Lung (tissue), 12 donors: ENCODE measurements around the gene TMEM151B. TPM values are rescaled to one million over a fixed set of nuclear protein-coding genes. Genes with fewer than 3 reads are reported as not detected.
"Not testable (repeated sequence)": the region's sequence is repeated elsewhere in the genome, so short reads cannot be mapped to it uniquely, and the experiment has no call there.

ENCODE experiments used
- ATAC-seq: fragments of 200-7000 bp; cut with Tn5 transposase; one replicate; pipeline ENCODE4 v1.9.1; 2020; ENCODE audit warnings: moderate number of reproducible peaks; ENCODE audit not compliant: insufficient read depth, low FRiP score
- DNase-seq, 3 donors: peaks; one replicate each; pipeline ENCODE4 v3.0.0-alpha.2; 2013 to 2017
- H3K27ac ChIP-seq, 2 donors: one replicate each; pipeline ENCODE4 v1.5.1; 2013; ENCODE audit warnings: mild to moderate bottlenecking in 2 of 2, moderate library complexity in 2 of 2, control low read depth in 1 of 2, inconsistent platforms in 1 of 2, low read depth in 1 of 2, low read length in 1 of 2
- H3K27me3 ChIP-seq, 3 donors: one replicate each; pipeline ENCODE4 v1.5.1; 2013; ENCODE audit warnings: low read length in 2 of 3; ENCODE audit not compliant: control insufficient read depth in 3 of 3, insufficient read depth in 3 of 3
- H3K36me3 ChIP-seq, 4 donors: one replicate each; pipeline ENCODE4 v1.5.1; 2013; ENCODE audit warnings: low read length in 4 of 4, mild to moderate bottlenecking in 1 of 4, moderate library complexity in 1 of 4; ENCODE audit not compliant: control insufficient read depth in 4 of 4, insufficient read depth in 4 of 4
- H3K4me1 ChIP-seq, 5 donors: one replicate each; pipeline ENCODE4 v1.5.1; 2013; ENCODE audit warnings: low read length in 5 of 5, mild to moderate bottlenecking in 2 of 5, moderate library complexity in 1 of 5; ENCODE audit not compliant: control insufficient read depth in 5 of 5, insufficient read depth in 5 of 5
- H3K4me3 ChIP-seq: one replicate; pipeline ENCODE4 v1.5.1; 2013; ENCODE audit warnings: mild to moderate bottlenecking, control low read depth, moderate library complexity
- H3K9ac ChIP-seq, 2 donors: one replicate each; pipeline ENCODE4 v1.5.1; 2013; ENCODE audit warnings: low read length in 2 of 2, control low read depth in 1 of 2; ENCODE audit not compliant: insufficient read depth in 1 of 2
- H3K9me3 ChIP-seq, 4 donors: one replicate each; pipeline ENCODE4 v1.5.1; 2013; ENCODE audit warnings: low read length in 3 of 4, mild to moderate bottlenecking in 1 of 4, moderate library complexity in 1 of 4; ENCODE audit not compliant: control insufficient read depth in 4 of 4, insufficient read depth in 3 of 4
- WGBS, 2 donors: extraction: QIAGEN DNeasy Blood & Tissue Kit; methylation state at CpG; one replicate each; pipeline ENCODE4 v1.1.7; 2013; 5-methylcytosine and 5-hydroxymethylcytosine counted together
- polyA plus RNA-seq, 2 donors: library from polyadenylated mRNA; stranded (reverse); fragments of 200-250 nt; gene quantifications; one replicate each; pipeline ENCODE4 v1.2.1, GENCODE V29; 2013
- total RNA-seq, 2 donors: library from RNA; depleted of rRNA in 1 of 2; stranded (reverse); fragments of >200 nt in 1 of 2; gene quantifications; one replicate each; pipeline ENCODE4 v1.2.1, GENCODE V29; 2014 to 2021
- TF ChIP-seq, protein P1 (sequence below): IDR thresholded peaks from 2 replicates; pipeline ENCODE4 v1.5.1; 2012; ENCODE audit warnings: mild to moderate bottlenecking; ENCODE audit errors: control extremely low read depth, extremely low read depth
- donor health status: control.
- donor health status: control.
- donor health status: Bipolar disorder and iron deficiency.
- donor health status: healthy.
- donor health status: DM: yes; HTN: yes; CAD: no.

Gene TMEM151B
- total and polyA plus RNA-seq, 4 donors = 0.02 to 0.21 (median 0.08) TPM

DNA sequence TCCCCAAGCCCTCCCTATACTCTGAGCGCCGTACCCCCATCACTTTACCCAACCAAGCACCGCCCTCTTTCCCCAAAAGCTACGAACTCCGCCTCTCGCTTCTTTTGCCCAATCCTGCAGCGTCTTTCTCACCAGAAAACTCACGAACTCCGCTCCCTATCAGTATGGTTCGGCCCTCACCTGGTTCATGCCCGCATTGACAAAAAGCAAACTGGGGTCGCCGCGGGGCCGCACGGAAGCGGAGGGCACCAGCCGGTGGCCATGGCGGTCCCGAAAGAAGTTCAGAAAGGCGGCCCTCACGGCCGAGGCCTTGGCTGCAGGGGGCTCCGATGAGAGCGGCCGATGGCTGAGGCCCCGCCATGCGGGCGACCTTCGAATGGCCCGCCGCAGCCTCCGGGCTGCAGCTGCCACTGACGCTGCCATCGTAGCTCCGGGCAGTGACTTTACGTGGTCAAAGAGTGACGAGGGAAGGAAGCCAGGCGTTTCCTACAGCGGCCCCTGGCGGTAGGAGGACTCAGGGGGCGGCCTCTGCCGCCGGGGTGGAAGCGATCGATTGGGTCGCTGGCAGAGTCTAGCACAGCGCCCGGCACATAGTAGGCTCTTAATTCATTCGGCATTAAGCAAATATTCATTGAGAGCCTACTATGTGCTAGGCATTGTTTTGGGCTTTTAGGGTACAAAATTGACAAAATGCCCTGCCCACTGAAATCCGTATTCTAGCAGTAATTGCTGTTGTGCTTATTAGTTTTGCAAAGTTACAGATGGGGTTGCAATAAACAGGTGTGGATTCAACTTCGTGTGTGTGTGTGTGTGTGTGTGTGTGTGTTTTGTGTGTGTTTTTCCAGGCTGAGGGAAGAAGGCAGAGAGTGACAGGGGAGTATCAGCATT lies 42.9 kb downstream of the TMEM151B start, which contains the start of gene AARS2:
TSS of gene AARS2 (minus strand) at position 447 of the 888 bp plus-strand sequence. CDS start at position 423, 24 bp downstream.
- WGBS, 2 donors = 2 to 3% methylated on average over 52 of the region's 52 CpGs
- peak within 1 kb of the TSS; percentile 51 to 85 for H3K27ac ChIP-seq
- peak; percentile 92 for ATAC-seq

DNA sequence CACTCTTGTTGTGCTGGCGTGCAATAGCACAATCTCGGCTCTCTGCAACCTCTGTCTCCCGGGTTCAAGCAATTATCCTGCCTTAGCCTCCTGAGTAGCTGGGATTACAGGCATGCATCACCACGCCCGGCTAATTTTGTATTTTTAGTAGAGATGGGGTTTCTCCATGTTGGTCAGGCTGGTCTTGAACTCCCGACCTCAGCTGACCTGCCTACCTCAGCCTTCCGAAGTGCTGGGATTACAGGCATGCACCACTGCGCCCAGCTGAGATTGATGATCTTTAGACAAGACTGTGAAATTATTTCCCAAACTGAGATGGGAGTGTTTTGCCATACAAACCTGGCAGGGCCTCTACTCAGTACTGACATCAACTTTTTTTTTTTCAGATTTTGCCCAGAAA lies 44.4 kb downstream of the TMEM151B start:
- peaks cover 0 to 16% (median 12%) of the 10 kb centered on the region in 4 donors for H3K36me3 ChIP-seq
- WGBS, 2 donors = 91 to 93% methylated on average over 8 of the region's 8 CpGs
- H3K9ac ChIP-seq, H3K4me3 ChIP-seq, H3K4me1 ChIP-seq, H3K27ac ChIP-seq, DNase-seq, ATAC-seq, H3K9me3 ChIP-seq: not testable (repeated sequence)
- peaks cover 0 to 16% (median 0%) of the 10 kb centered on the region in 3 donors for H3K27me3 ChIP-seq

More for the DNA sequence above, 42.9 kb downstream of the TMEM151B start, which contains the start of gene AARS2:
- peaks cover 0 to 25% (median 18%) of the 10 kb centered on the region in 4 donors for H3K36me3 ChIP-seq
- H3K9ac ChIP-seq = peak within 1 kb of the TSS; percentile 88 to 93
- DNase-seq = peak; percentile 88 to 92 (median 90)
- peaks cover 0 to 9% (median 0%) of the 10 kb centered on the region in 3 donors for H3K27me3 ChIP-seq
- peaks cover 0 to 9% (median 3%) of the 10 kb centered on the region in 5 donors for H3K4me1 ChIP-seq
- TF ChIP-seq, protein P1, sequence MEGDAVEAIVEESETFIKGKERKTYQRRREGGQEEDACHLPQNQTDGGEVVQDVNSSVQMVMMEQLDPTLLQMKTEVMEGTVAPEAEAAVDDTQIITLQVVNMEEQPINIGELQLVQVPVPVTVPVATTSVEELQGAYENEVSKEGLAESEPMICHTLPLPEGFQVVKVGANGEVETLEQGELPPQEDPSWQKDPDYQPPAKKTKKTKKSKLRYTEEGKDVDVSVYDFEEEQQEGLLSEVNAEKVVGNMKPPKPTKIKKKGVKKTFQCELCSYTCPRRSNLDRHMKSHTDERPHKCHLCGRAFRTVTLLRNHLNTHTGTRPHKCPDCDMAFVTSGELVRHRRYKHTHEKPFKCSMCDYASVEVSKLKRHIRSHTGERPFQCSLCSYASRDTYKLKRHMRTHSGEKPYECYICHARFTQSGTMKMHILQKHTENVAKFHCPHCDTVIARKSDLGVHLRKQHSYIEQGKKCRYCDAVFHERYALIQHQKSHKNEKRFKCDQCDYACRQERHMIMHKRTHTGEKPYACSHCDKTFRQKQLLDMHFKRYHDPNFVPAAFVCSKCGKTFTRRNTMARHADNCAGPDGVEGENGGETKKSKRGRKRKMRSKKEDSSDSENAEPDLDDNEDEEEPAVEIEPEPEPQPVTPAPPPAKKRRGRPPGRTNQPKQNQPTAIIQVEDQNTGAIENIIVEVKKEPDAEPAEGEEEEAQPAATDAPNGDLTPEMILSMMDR = peak; percentile 89
- H3K9me3 ChIP-seq = no peaks in the 10 kb centered on the region
- peak within 1 kb of the TSS; percentile 98 for H3K4me3 ChIP-seq

DNA sequence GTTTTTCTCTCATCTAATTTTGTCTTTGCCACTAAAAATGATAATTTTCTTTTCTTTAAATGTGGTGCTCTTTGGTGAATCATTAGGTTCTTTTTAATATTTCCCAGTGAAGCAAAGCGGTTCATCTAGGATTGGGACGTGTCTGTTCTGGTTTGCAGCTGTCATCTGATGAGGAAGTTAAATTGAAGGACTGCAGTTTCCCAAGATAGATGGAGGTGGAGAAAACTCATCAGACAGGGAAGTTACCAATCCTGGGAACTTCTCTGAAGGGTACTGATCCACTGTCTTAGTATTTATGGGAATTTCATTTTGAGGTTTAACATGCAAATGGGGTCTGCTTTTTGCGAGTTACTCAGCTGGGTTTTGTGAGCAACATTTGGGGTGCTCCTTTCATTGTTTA lies 45.3 kb downstream of the TMEM151B start:
- Histone ChIP-seq H3K9me3 (no peaks in the 10 kb centered on the region), H3K4me3 (no peak overlapping the region), H3K27me3 (peaks cover 0 to 17% (median 0%) of the 10 kb centered on the region in 3 donors), H3K27ac (no peak overlapping the region), H3K9ac (no peak overlapping the region), H3K36me3 (peaks cover 0 to 10% (median 6%) of the 10 kb centered on the region in 4 donors), H3K4me1 (peaks cover 0 to 9% (median 3%) of the 10 kb centered on the region in 5 donors)
- no peak for ATAC-seq
- DNase-seq = no peak
- WGBS, 2 donors = 47 to 62% methylated on average over 3 of the region's 3 CpGs
- TF ChIP-seq, protein P1 = no peak

DNA sequence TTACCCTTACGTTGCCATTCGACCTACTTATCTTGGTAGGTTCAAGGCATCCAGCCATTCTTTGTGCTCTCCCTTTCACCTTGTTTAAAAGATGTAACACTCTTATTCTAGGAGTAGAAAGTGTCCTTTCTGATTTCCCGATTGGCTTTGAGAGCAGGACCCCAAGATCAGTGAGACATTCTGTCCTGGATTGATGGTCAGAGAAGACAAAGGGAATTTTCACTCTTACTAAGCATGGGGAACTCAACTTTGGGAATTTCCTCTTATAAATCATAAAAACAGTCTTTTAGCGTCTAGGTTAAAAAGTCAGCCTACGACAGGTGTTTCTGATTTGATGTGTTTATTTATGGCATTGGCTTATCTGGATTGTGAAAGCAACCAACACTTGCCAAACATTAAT lies 45.7 kb downstream of the TMEM151B start:
- ATAC-seq (no peak), DNase-seq (no peak)
- TF ChIP-seq, protein P1 = no peak
- H3K4me1 ChIP-seq = peaks cover 0 to 9% (median 3%) of the 10 kb centered on the region in 5 donors
- peaks cover 0 to 17% (median 0%) of the 10 kb centered on the region in 3 donors for H3K27me3 ChIP-seq
- WGBS, 2 donors = 69 to 82% methylated on average over 5 of the region's 5 CpGs
- H3K9me3 ChIP-seq = no peaks in the 10 kb centered on the region
- H3K9ac ChIP-seq = no peak overlapping the region
- peaks cover 0 to 10% (median 3%) of the 10 kb centered on the region in 4 donors for H3K36me3 ChIP-seq
- H3K27ac ChIP-seq = no peak overlapping the region
- H3K4me3 ChIP-seq = no peak overlapping the region
